Stomach (tissue), 9 donors: ENCODE results near the gene PTPRK. TPM values are rescaled to one million over a fixed set of nuclear protein-coding genes. Genes with fewer than 3 reads are reported as not detected.

ENCODE experiments used
- DNase-seq, 2 donors: peaks; one replicate each; pipeline versions ENCODE4 v3.0.0 to v3.0.0-alpha.2; 2013 to 2019
- H3K27ac ChIP-seq, 5 donors: fragments of 200-600 bp in 4 of 5; sonication (generic) in 4 of 5; one replicate each; pipeline ENCODE4 v1.5.1; 2013 to 2019; ENCODE audit warnings: mild to moderate bottlenecking in 1 of 5, moderate library complexity in 1 of 5
- H3K27me3 ChIP-seq, 3 donors: fragments of 200-600 bp; sonication (generic); one replicate each; pipeline ENCODE4 v1.5.1; 2017 to 2019; ENCODE audit warnings: mixed run types in 1 of 3
- H3K36me3 ChIP-seq, 4 donors: fragments of 200-600 bp; sonication (generic); 1 replicate in 3 of 4; 2 replicates in 1 of 4; pipeline ENCODE4 v1.5.1; 2016 to 2019
- H3K4me1 ChIP-seq, 4 donors: fragments of 200-600 bp; sonication (generic); one replicate each; pipeline ENCODE4 v1.5.1; 2016 to 2019
- H3K4me3 ChIP-seq, 4 donors: fragments of 200-600 bp; sonication (generic) in 3 of 4; one replicate each; pipeline ENCODE4 v1.5.1; 2016 to 2019; ENCODE audit warnings: mild to moderate bottlenecking in 1 of 4
- H3K9me3 ChIP-seq, 4 donors: fragments of 200-600 bp; sonication (generic); one replicate each; pipeline ENCODE4 v1.5.1; 2016 to 2019
- CTCF ChIP-seq, 7 experiments: fragments of 450-650 bp in 4 of 7; fragments of 200-600 bp in 3 of 7; sonication (generic) in 3 of 7; IDR thresholded peaks; one replicate each; pipeline ENCODE4 v1.5.1; 2016 to 2019; ENCODE audit warnings: antibody characterized with exemption in 7 of 7, control low read depth in 2 of 7, mild to moderate bottlenecking in 1 of 7
- EP300 ChIP-seq: sonication (generic); formaldehyde crosslinking; IDR thresholded peaks from one replicate; pipeline ENCODE4 v1.6.1; 2017; ENCODE audit warnings: antibody characterized with exemption
- POLR2A ChIP-seq, 4 donors: fragments of 450-650 bp; IDR thresholded peaks; one replicate each; pipeline ENCODE4 v1.6.1; 2016; ENCODE audit warnings: antibody characterized with exemption in 4 of 4, control low read depth in 2 of 4, mild to moderate bottlenecking in 1 of 4, moderate library complexity in 1 of 4
- POLR2AphosphoS5 ChIP-seq, 3 donors: sonication (generic); formaldehyde crosslinking; IDR thresholded peaks; one replicate each; pipeline ENCODE4 v1.6.1; 2016; ENCODE audit warnings: antibody characterized with exemption in 3 of 3
- WGBS, 5 donors: extraction: QIAGEN DNeasy Blood & Tissue Kit in 3 of 5; methylation state at CpG; one replicate each; pipeline versions ENCODE4 v1.1.5 to v1.1.7; 2013 to 2018; 5-methylcytosine and 5-hydroxymethylcytosine counted together
- intact Hi-C: fragments of 100-400 bp; cut with DNase I; formaldehyde crosslinking; loops from one replicate; pipeline ENCODE4 v1.15.1; 2023; ENCODE audit warnings: low total_unique reads
- polyA plus RNA-seq, 3 donors: library from polyadenylated mRNA; stranded (reverse); fragments of 200-250 nt; gene quantifications; one replicate each; pipeline ENCODE4 v1.2.3, GENCODE V29; 2013
- total RNA-seq, 5 donors: library from RNA; depleted of rRNA; stranded (reverse); fragments of >200 nt; gene quantifications; one replicate each; pipeline versions ENCODE4 v1.1.0 to v1.2.3, GENCODE V29; 2014 to 2016
- donor health status: healthy with polysubstance abuse.
- donor health status: Bipolar disorder and iron deficiency.
- donor health status: healthy.

Gene PTPRK
- total and polyA plus RNA-seq, 8 donors = 7.0 to 644 (median 114) TPM

GRCh38 chr6:127972815-127973214, 547.6 kb downstream of the PTPRK start:
- TF ChIP-seq POLR2A (IDR thresholded peaks at IDR 0.05) (no peak), POLR2AphosphoS5 (IDR thresholded peaks at IDR 0.05) (no peak), CTCF (IDR thresholded peaks at IDR 0.05) (no peak)
- H3K36me3 ChIP-seq = peaks cover 10 to 80% (median 76%) of the 10 kb centered on the region in 4 donors
- 86 to 91% (median 87%) methylated on average over 8 of the region's 8 CpGs for WGBS, 5 donors
- no peaks in the 10 kb centered on the region for H3K9me3 ChIP-seq
- intact Hi-C loops = no loop called here
- no peaks in the 10 kb centered on the region for H3K27me3 ChIP-seq
- H3K4me1 ChIP-seq = no peaks in the 10 kb centered on the region
- no peak overlapping the region for H3K4me3 ChIP-seq
- DNase-seq = no peak
- H3K27ac ChIP-seq = no peak overlapping the region

GRCh38 chr6:127971945-127972391, 548.4 kb downstream of the PTPRK start:
- intact Hi-C loops = no loop called here
- Histone ChIP-seq H3K27ac (peak overlapping the region in 1 of 5 donors; percentile 2), H3K4me3 (no peak overlapping the region), H3K36me3 (peaks cover 10 to 76% (median 72%) of the 10 kb centered on the region in 4 donors), H3K4me1 (no peaks in the 10 kb centered on the region), H3K9me3 (no peaks in the 10 kb centered on the region), H3K27me3 (no peaks in the 10 kb centered on the region)
- TF ChIP-seq CTCF (IDR thresholded peaks at IDR 0.05) (no peak), POLR2AphosphoS5 (IDR thresholded peaks at IDR 0.05) (peak in 1 of 3 donors; percentile 5)
- peak in 1 of 2 donors; percentile 46 for DNase-seq
- 65 to 88% (median 71%) methylated on average over 4 of the region's 4 CpGs for WGBS, 5 donors

- Histone ChIP-seq H3K4me3 (no peak overlapping the region), H3K27me3 (no peaks in the 10 kb centered on the region), H3K27ac (peak overlapping the region in 1 of 5 donors; percentile 2), H3K36me3 (peaks cover 10 to 70% (median 66%) of the 10 kb centered on the region in 4 donors), H3K9me3 (no peaks in the 10 kb centered on the region), H3K4me1 (no peaks in the 10 kb centered on the region)
- WGBS, 5 donors = 79 to 93% (median 85%) methylated on average over 2 of the region's 2 CpGs
- intact Hi-C loops = no loop called here
- DNase-seq = no peak
- no peak for TF ChIP-seq POLR2A (IDR thresholded peaks at IDR 0.05)
- TF ChIP-seq CTCF (IDR thresholded peaks at IDR 0.05) = no peak
- TF ChIP-seq EP300 = no peak
- TF ChIP-seq POLR2AphosphoS5 (IDR thresholded peaks at IDR 0.05) = no peak
These were observed 549.0 kb downstream of the PTPRK start for GRCh38 chr6:127971386-127971785.

GRCh38 chr6:127969701-127970100, 550.7 kb downstream of the PTPRK start:
- DNase-seq = no peak
- Histone ChIP-seq H3K27ac (no peak overlapping the region), H3K9me3 (no peaks in the 10 kb centered on the region), H3K4me3 (no peak overlapping the region), H3K36me3 (peaks cover 4 to 57% (median 54%) of the 10 kb centered on the region in 4 donors), H3K27me3 (no peaks in the 10 kb centered on the region), H3K4me1 (no peaks in the 10 kb centered on the region)
- intact Hi-C loops = no loop called here
- TF ChIP-seq POLR2A (IDR thresholded peaks at IDR 0.05) (no peak), POLR2AphosphoS5 (IDR thresholded peaks at IDR 0.05) (no peak), CTCF (IDR thresholded peaks at IDR 0.05) (no peak), EP300 (no peak)
- WGBS, 5 donors = 82 to 87% (median 85%) methylated on average over 3 of the region's 3 CpGs
